Glutamatergic neuron (in vitro differentiated cells): ENCODE data around the gene SLC19A2. TPM values are rescaled to one million over a fixed set of nuclear protein-coding genes. Genes with fewer than 3 reads are reported as not detected.
A peak's percentile ranks its signal among the peaks of the same experiment; 100 is the strongest.

Experiments used
- DNase-seq: peaks from one replicate; pipeline ENCODE4 v3.0.0; 2022
- H3K27ac Mint-ChIP-seq: one replicate; pipeline ENCODE4 v1.8.0; 2020; ENCODE audit warnings: mild to moderate bottlenecking, mixed read lengths, inconsistent platforms; ENCODE audit not compliant: unreplicated experiment
- H3K27me3 Mint-ChIP-seq: one replicate; pipeline ENCODE4 v1.8.0; 2020; ENCODE audit warnings: mild to moderate bottlenecking, moderate library complexity, mixed read lengths, inconsistent platforms; ENCODE audit not compliant: unreplicated experiment
- H3K36me3 Mint-ChIP-seq: one replicate; pipeline ENCODE4 v1.8.0; 2020; ENCODE audit warnings: mild to moderate bottlenecking, mixed read lengths, inconsistent platforms; ENCODE audit not compliant: unreplicated experiment
- H3K4me1 Mint-ChIP-seq: one replicate; pipeline ENCODE4 v1.8.0; 2020; ENCODE audit warnings: mild to moderate bottlenecking, low read depth, mixed read lengths, inconsistent platforms; ENCODE audit not compliant: unreplicated experiment
- H3K4me3 Mint-ChIP-seq: one replicate; pipeline ENCODE4 v1.8.0; 2020; ENCODE audit warnings: mild to moderate bottlenecking, mixed read lengths, inconsistent platforms; ENCODE audit not compliant: unreplicated experiment
- H3K9me3 Mint-ChIP-seq: one replicate; pipeline ENCODE4 v1.8.0; 2020; ENCODE audit warnings: mild to moderate bottlenecking, moderate library complexity, mixed read lengths, inconsistent platforms; ENCODE audit not compliant: unreplicated experiment
- total RNA-seq: library from RNA; stranded (reverse); fragmentation: NEBNext Ultra II Directional; extraction: Animal tissue kit (Norgen Biotek cat#: 25700); gene quantifications from one replicate; pipeline ENCODE4 v1.2.1, GENCODE V29; 2021; ENCODE audit not compliant: unreplicated experiment
- TF ChIP-seq, protein P1 (sequence below): fragments of 200-600 bp; sonication (generic); IDR thresholded peaks from one replicate; pipeline ENCODE4 v1.5.0; 2021; ENCODE audit not compliant: partially characterized antibody, unreplicated experiment

The SLC19A2 gene
- total RNA-seq, 1 donor from 2014 or later, result 12.8 TPM

DNA sequence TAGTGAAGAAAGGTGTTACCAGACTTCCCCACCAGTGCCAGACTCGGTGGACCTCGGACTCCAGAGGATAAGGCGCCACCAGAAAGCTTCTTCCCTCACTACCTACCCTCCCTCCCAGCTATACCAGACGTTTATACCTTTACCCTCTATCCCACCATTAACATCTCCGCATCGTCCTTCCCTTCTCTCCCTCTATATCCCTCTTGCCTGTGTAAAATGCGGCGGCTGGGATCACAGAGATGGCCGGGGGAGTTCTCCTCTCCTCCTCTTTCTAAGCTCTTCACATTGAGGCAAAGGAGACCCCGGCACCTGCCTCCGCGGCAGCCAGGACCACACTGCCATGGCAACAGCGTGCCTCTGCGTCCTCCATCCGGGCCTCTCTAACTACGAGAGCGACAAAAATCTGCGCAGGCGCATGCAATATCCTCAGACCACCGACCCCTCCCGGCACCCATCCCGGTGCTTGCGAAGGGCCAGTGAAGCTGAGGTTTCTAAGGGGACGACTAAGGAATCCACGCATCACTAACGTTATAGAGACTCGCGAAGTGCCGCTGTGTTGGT, 58.6 kb downstream of the SLC19A2 start, which contains the start of gene CCDC181:
TSS of gene CCDC181 (minus strand) at position 394 of the 561 bp plus-strand sequence. CDS start 2,547 bp downstream, outside the sequence.
- Mint-ChIP-seq H3K27me3 (peaks cover 4% of the 10 kb centered on the region), H3K4me1 (no peaks in the 10 kb centered on the region), H3K9me3 (peaks cover 4% of the 10 kb centered on the region), H3K36me3 (no peaks in the 10 kb centered on the region), H3K27ac (peak within 1 kb of the TSS; percentile 88), H3K4me3 (peak within 1 kb of the TSS; percentile 98)
- TF ChIP-seq, protein P1, sequence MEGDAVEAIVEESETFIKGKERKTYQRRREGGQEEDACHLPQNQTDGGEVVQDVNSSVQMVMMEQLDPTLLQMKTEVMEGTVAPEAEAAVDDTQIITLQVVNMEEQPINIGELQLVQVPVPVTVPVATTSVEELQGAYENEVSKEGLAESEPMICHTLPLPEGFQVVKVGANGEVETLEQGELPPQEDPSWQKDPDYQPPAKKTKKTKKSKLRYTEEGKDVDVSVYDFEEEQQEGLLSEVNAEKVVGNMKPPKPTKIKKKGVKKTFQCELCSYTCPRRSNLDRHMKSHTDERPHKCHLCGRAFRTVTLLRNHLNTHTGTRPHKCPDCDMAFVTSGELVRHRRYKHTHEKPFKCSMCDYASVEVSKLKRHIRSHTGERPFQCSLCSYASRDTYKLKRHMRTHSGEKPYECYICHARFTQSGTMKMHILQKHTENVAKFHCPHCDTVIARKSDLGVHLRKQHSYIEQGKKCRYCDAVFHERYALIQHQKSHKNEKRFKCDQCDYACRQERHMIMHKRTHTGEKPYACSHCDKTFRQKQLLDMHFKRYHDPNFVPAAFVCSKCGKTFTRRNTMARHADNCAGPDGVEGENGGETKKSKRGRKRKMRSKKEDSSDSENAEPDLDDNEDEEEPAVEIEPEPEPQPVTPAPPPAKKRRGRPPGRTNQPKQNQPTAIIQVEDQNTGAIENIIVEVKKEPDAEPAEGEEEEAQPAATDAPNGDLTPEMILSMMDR, result no peak
- peak; percentile 94 for DNase-seq

DNA sequence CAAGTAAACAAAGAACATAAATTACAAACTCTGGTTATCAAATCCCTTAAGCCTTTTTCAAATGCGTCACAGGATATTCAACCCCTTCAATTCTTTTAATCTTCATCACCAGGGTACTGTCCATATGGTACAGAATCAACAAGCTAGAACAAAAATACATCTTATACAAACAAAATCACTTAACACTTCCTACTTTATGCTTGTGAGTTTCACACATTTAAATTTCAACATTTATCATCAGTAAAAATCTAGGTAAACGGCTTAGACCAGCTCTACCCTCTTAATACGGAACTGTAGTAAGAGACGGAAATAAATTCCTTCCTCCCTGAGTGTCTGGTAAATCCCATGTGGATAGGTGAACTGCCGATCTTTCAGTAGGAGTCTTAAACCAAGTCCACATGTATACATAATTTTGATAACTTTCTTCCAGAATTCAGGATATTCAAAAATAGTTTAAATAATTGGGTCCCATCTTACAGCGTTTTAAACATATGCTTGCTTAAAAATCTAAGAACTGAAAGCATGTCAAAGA, 59.5 kb downstream of the SLC19A2 start:
- Mint-ChIP-seq H3K36me3 (no peaks in the 10 kb centered on the region), H3K4me3 (peak overlapping the region; percentile 98), H3K27me3 (peaks cover 6% of the 10 kb centered on the region), H3K9me3 (peaks cover 4% of the 10 kb centered on the region), H3K4me1 (no peaks in the 10 kb centered on the region), H3K27ac (no peak overlapping the region)
- TF ChIP-seq, protein P1, result no peak
- DNase-seq, result no peak

DNA sequence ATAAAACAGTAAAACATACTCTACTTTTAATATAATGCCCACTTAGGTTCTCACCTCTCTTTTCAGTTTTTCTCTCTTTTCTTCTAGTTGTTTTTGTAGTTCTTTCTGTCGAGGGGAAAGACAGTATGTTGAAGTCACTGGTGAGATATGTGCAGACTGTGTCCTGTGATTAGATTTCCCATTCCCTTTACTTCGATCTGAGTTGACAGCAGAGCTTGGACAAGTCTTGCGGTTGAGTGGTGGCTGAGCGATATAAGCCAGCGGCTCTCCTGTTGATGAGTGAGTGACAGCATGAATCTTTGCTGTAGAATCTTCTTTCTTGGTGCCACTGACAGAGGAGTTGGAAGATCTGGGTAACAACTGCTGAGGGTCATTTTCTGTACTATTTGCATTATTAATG, 64.4 kb downstream of the SLC19A2 start:
- Mint-ChIP-seq H3K36me3 (no peaks in the 10 kb centered on the region), H3K4me3 (no peak overlapping the region), H3K27me3 (peaks cover 2% of the 10 kb centered on the region), H3K9me3 (no peaks in the 10 kb centered on the region), H3K27ac (no peak overlapping the region), H3K4me1 (no peaks in the 10 kb centered on the region)
- no peak for DNase-seq
- TF ChIP-seq, protein P1, result no peak

DNA sequence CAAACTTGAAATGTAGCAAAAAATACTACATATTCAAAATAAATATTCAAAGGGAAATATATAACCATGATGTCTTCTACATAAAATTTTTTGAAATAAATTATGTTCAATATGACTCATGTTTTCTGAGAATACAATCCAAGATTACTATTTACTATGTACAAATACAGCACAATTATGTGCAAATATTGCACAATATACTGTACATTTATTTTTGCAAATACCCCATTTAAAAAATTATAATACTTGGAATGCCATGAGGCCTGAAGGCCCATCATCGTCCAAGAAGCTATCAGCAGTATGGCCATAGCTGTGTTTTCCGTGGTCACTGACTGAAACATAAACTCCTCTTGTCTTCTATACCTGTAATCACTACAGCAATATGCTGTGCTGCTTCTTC, 70.8 kb downstream of the SLC19A2 start:
- DNase-seq, result no peak
- H3K4me3 Mint-ChIP-seq, result no peak overlapping the region
- H3K36me3 Mint-ChIP-seq, result no peaks in the 10 kb centered on the region
- no peak overlapping the region for H3K27ac Mint-ChIP-seq
- H3K4me1 Mint-ChIP-seq, result no peaks in the 10 kb centered on the region
- TF ChIP-seq, protein P1, result no peak
- H3K9me3 Mint-ChIP-seq, result peaks cover 2% of the 10 kb centered on the region
- no peaks in the 10 kb centered on the region for H3K27me3 Mint-ChIP-seq

Other genes starting within 250 kb of the SLC19A2 start
- 18.6 TPM for gene NME7, start 118.1 kb downstream of the SLC19A2 start, total RNA-seq
- 15.7 TPM for gene BLZF1, start 117.7 kb downstream of the SLC19A2 start, total RNA-seq
- 1.1 TPM for gene CCDC181, start 58.5 kb downstream of the SLC19A2 start, total RNA-seq
- not detected for gene F5, start 100.5 kb upstream of the SLC19A2 start, total RNA-seq
- not detected for gene SELP, start 144.2 kb upstream of the SLC19A2 start, total RNA-seq
- not detected for gene SELL, start 225.7 kb upstream of the SLC19A2 start, total RNA-seq
- gene SELE, start 248.1 kb upstream of the SLC19A2 start, total RNA-seq, result not detected